CD4-positive, alpha-beta memory T cell (primary cell): ENCODE data around the gene FMO5. TPM values are rescaled to one million over a fixed set of nuclear protein-coding genes. Genes with fewer than 3 reads are reported as not detected.

Experiments
- CTCF ChIA-PET: fragments of 350-600 bp; sonication (Branson Sonifier 250); formaldehyde crosslinking; loops from one replicate; lab custom pipeline; 2021; ENCODE audit warnings: inconsistent platforms; ENCODE audit not compliant: partially characterized antibody; lab: Charles Lee
- POLR2A ChIA-PET: fragments of 350-600 bp; sonication (Branson Sonifier 250); formaldehyde crosslinking; loops from one replicate; lab custom pipeline; 2021; ENCODE audit not compliant: partially characterized antibody; lab: Charles Lee
- DNase-seq, 5 donors: peaks; one replicate each; pipeline versions ENCODE4 v3.0.0 to v3.0.0-alpha.2; 2020 to 2022; ENCODE audit warnings: mixed read lengths in 1 of 5
- H3K27ac ChIP-seq: one replicate; pipeline ENCODE4 v1.7.0; 2013; ENCODE audit warnings: low read depth, low read length
- H3K27me3 ChIP-seq: 2 replicates; pipeline ENCODE4 v1.7.0; 2013; ENCODE audit warnings: mild to moderate bottlenecking, low read length, moderate library complexity; ENCODE audit not compliant: insufficient read depth
- H3K36me3 ChIP-seq: 2 replicates; pipeline ENCODE4 v1.7.0; 2013; ENCODE audit warnings: mild to moderate bottlenecking, low read length, moderate library complexity; ENCODE audit not compliant: insufficient read depth
- H3K4me1 ChIP-seq: 2 replicates; pipeline ENCODE4 v1.7.0; 2013; ENCODE audit warnings: mild to moderate bottlenecking, low read length, moderate library complexity; ENCODE audit not compliant: insufficient read depth
- H3K4me3 ChIP-seq, 2 donors: one replicate each; pipeline ENCODE4 v1.7.0; 2013; ENCODE audit warnings: low read length in 2 of 2, mild to moderate bottlenecking in 1 of 2
- H3K9me3 ChIP-seq, 2 donors: one replicate each; pipeline ENCODE4 v1.7.0; 2013; ENCODE audit warnings: low read length in 2 of 2, control low read depth in 1 of 2; ENCODE audit not compliant: control insufficient read depth in 1 of 2
- H3K27ac Mint-ChIP-seq, 7 donors: one replicate each; pipeline ENCODE4 v1.8.0; 2020 to 2021; ENCODE audit warnings: mixed read lengths in 7 of 7, mild to moderate bottlenecking in 6 of 7, inconsistent platforms in 3 of 7, moderate library complexity in 3 of 7
- H3K27me3 Mint-ChIP-seq, 2 donors: one replicate each; pipeline ENCODE4 v1.8.0; 2020 to 2021; ENCODE audit warnings: mixed read lengths in 2 of 2
- H3K36me3 Mint-ChIP-seq, 2 donors: one replicate each; pipeline ENCODE4 v1.8.0; 2020 to 2021; ENCODE audit warnings: mixed read lengths in 2 of 2, inconsistent platforms in 1 of 2, mild to moderate bottlenecking in 1 of 2
- H3K4me1 Mint-ChIP-seq, 4 donors: one replicate each; pipeline ENCODE4 v1.8.0; 2020 to 2021; ENCODE audit warnings: mixed read lengths in 4 of 4, mild to moderate bottlenecking in 1 of 4
- H3K4me3 Mint-ChIP-seq, 8 donors: one replicate each; pipeline ENCODE4 v1.8.0; 2020 to 2021; ENCODE audit warnings: mixed read lengths in 8 of 8, mild to moderate bottlenecking in 7 of 8, moderate library complexity in 6 of 8, inconsistent platforms in 3 of 8
- H3K9me3 Mint-ChIP-seq, 8 donors: one replicate each; pipeline ENCODE4 v1.8.0; 2020 to 2021; ENCODE audit warnings: mixed read lengths in 8 of 8, mild to moderate bottlenecking in 5 of 8, inconsistent platforms in 3 of 8, moderate library complexity in 1 of 8
- intact Hi-C: fragments of 100-400 bp; cut with micrococcal nuclease; formaldehyde crosslinking; loops from one replicate; pipeline ENCODE4 v1.15.1; 2023
- polyA plus RNA-seq, 2 donors: library from polyadenylated mRNA; unstranded; fragments of 300-500 nt; fragmentation: Illumina TruSeq; gene quantifications; one replicate each; pipeline ENCODE4 v1.2.3, GENCODE V29; 2021
- total RNA-seq, 2 experiments: library from RNA; stranded (reverse); gene quantifications; one replicate each; pipeline ENCODE4 v1.2.3, GENCODE V29; 2021

FMO5 gene
- total and polyA plus RNA-seq, 4 experiments from 2014 or later, result 1.0 to 1.5 (median 1.4) TPM

- H3K9me3 Mint-ChIP-seq, result no peaks in the 10 kb centered on the region
- no peaks in the 10 kb centered on the region for H3K27me3 Mint-ChIP-seq
- no peaks in the 10 kb centered on the region for H3K27me3 ChIP-seq
- no peak overlapping the region for H3K4me3 Mint-ChIP-seq
- H3K4me1 Mint-ChIP-seq, result peaks cover 0 to 1% (median 0%) of the 10 kb centered on the region in 4 donors
- H3K4me3 ChIP-seq, result no peak overlapping the region
- CTCF ChIA-PET, result no interaction called here
- peak overlapping the region in 2 of 7 donors; percentile 65 to 68 for H3K27ac Mint-ChIP-seq
- DNase-seq, result no peak
- intact Hi-C loops, result no loop called here
- POLR2A ChIA-PET, result no interaction called here
- H3K27ac ChIP-seq, result no peak overlapping the region
- peaks cover 68 to 83% of the 10 kb centered on the region in 2 donors for H3K36me3 Mint-ChIP-seq
- H3K36me3 ChIP-seq, result peaks cover 24% of the 10 kb centered on the region
- no peaks in the 10 kb centered on the region for H3K9me3 ChIP-seq
- no peaks in the 10 kb centered on the region for H3K4me1 ChIP-seq
These were observed 39.1 kb upstream of the FMO5 start for GRCh38 chr1:147264158-147264768.

GRCh38 chr1:147260956-147261355 is 35.8 kb upstream of the FMO5 start:
- H3K27ac Mint-ChIP-seq, result no peak overlapping the region
- no peak overlapping the region for H3K4me3 ChIP-seq
- no peaks in the 10 kb centered on the region for H3K27me3 Mint-ChIP-seq
- ChIA-PET POLR2A (no interaction called here), CTCF (interaction anchor here (0.7 to 1.7 kb wide), 2 partner anchors 13 to 42 kb away, joined by 3 to 4 read pairs; no protein-coding TSS in a partner anchor)
- no peaks in the 10 kb centered on the region for H3K9me3 ChIP-seq
- H3K4me1 Mint-ChIP-seq, result peaks cover 0 to 4% (median 1%) of the 10 kb centered on the region in 4 donors
- H3K27me3 ChIP-seq, result no peaks in the 10 kb centered on the region
- intact Hi-C loops, result no loop called here
- H3K4me3 Mint-ChIP-seq, result no peak overlapping the region
- peaks cover 26% of the 10 kb centered on the region for H3K36me3 ChIP-seq
- no peaks in the 10 kb centered on the region for H3K9me3 Mint-ChIP-seq
- H3K36me3 Mint-ChIP-seq, result peaks cover 51 to 63% of the 10 kb centered on the region in 2 donors
- no peaks in the 10 kb centered on the region for H3K4me1 ChIP-seq
- no peak overlapping the region for H3K27ac ChIP-seq
- DNase-seq, result no peak

GRCh38 chr1:147252540-147252939 is 27.4 kb upstream of the FMO5 start:
- no peaks in the 10 kb centered on the region for H3K9me3 ChIP-seq
- H3K27ac ChIP-seq, result no peak overlapping the region
- ChIA-PET POLR2A (no interaction called here), CTCF (interaction anchor here (2.2 kb wide), 1 partner anchor 9 kb away, joined by 10 read pairs; no protein-coding TSS in a partner anchor)
- H3K27me3 Mint-ChIP-seq, result no peaks in the 10 kb centered on the region
- H3K36me3 Mint-ChIP-seq, result peaks cover 23 to 30% of the 10 kb centered on the region in 2 donors
- H3K4me1 Mint-ChIP-seq, result peaks cover 14 to 36% (median 21%) of the 10 kb centered on the region in 4 donors
- intact Hi-C loops, result no loop called here
- H3K27ac Mint-ChIP-seq, result no peak overlapping the region
- no peak for DNase-seq
- peaks cover 4% of the 10 kb centered on the region for H3K4me1 ChIP-seq
- no peak overlapping the region for H3K4me3 Mint-ChIP-seq
- no peaks in the 10 kb centered on the region for H3K9me3 Mint-ChIP-seq
- H3K4me3 ChIP-seq, result no peak overlapping the region
- H3K36me3 ChIP-seq, result no peaks in the 10 kb centered on the region
- H3K27me3 ChIP-seq, result no peaks in the 10 kb centered on the region

GRCh38 chr1:147247656-147248238 is 22.6 kb upstream of the FMO5 start:
- DNase-seq, result no peak
- POLR2A ChIA-PET, result no interaction called here
- Mint-ChIP-seq H3K27ac (no peak overlapping the region), H3K36me3 (peaks cover 3 to 4% of the 10 kb centered on the region in 2 donors), H3K9me3 (no peaks in the 10 kb centered on the region), H3K27me3 (no peaks in the 10 kb centered on the region), H3K4me1 (peaks cover 39 to 64% (median 48%) of the 10 kb centered on the region in 4 donors), H3K4me3 (no peak overlapping the region)
- Histone ChIP-seq H3K27ac (no peak overlapping the region), H3K36me3 (no peaks in the 10 kb centered on the region), H3K4me1 (peaks cover 35% of the 10 kb centered on the region), H3K27me3 (no peaks in the 10 kb centered on the region), H3K9me3 (no peaks in the 10 kb centered on the region), H3K4me3 (no peak overlapping the region)
- intact Hi-C loops, result no loop called here
- CTCF ChIA-PET, result no interaction called here

- Histone ChIP-seq H3K27me3 (no peaks in the 10 kb centered on the region), H3K36me3 (no peaks in the 10 kb centered on the region), H3K4me3 (no peak overlapping the region), H3K9me3 (no peaks in the 10 kb centered on the region), H3K27ac (no peak overlapping the region), H3K4me1 (peaks cover 38% of the 10 kb centered on the region)
- Mint-ChIP-seq H3K36me3 (peaks cover 0 to 4% of the 10 kb centered on the region in 2 donors), H3K27ac (peak overlapping the region in 1 of 7 donors; percentile 13), H3K9me3 (no peaks in the 10 kb centered on the region), H3K27me3 (no peaks in the 10 kb centered on the region), H3K4me1 (peaks cover 40 to 68% (median 49%) of the 10 kb centered on the region in 4 donors), H3K4me3 (peak overlapping the region in 1 of 8 donors; percentile 24)
- intact Hi-C loops, result no loop called here
- DNase-seq, result no peak
- ChIA-PET CTCF (no interaction called here), POLR2A (no interaction called here)
These were observed 21.9 kb upstream of the FMO5 start for GRCh38 chr1:147246910-147247655.

GRCh38 chr1:147246044-147246690 is 21.0 kb upstream of the FMO5 start:
- no peak for DNase-seq
- peak overlapping the region in 2 of 8 donors; percentile 3 to 12 for H3K4me3 Mint-ChIP-seq
- Histone ChIP-seq H3K27me3 (no peaks in the 10 kb centered on the region), H3K27ac (no peak overlapping the region), H3K4me1 (peaks cover 39% of the 10 kb centered on the region), H3K4me3 (no peak overlapping the region), H3K36me3 (no peaks in the 10 kb centered on the region), H3K9me3 (no peaks in the 10 kb centered on the region)
- peaks cover 41 to 70% (median 48%) of the 10 kb centered on the region in 4 donors for H3K4me1 Mint-ChIP-seq
- ChIA-PET CTCF (no interaction called here), POLR2A (no interaction called here)
- no peaks in the 10 kb centered on the region for H3K9me3 Mint-ChIP-seq
- peaks cover 0 to 4% of the 10 kb centered on the region in 2 donors for H3K36me3 Mint-ChIP-seq
- no peak overlapping the region for H3K27ac Mint-ChIP-seq
- intact Hi-C loops, result no loop called here
- no peaks in the 10 kb centered on the region for H3K27me3 Mint-ChIP-seq

- H3K9me3 ChIP-seq, result no peaks in the 10 kb centered on the region
- H3K27me3 ChIP-seq, result no peaks in the 10 kb centered on the region
- peaks cover 40 to 70% (median 46%) of the 10 kb centered on the region in 4 donors for H3K4me1 Mint-ChIP-seq
- H3K27me3 Mint-ChIP-seq, result no peaks in the 10 kb centered on the region
- H3K4me3 Mint-ChIP-seq, result peak overlapping the region in 3 of 8 donors; percentile 3 to 14 (median 12)
- ChIA-PET POLR2A (no interaction called here), CTCF (no interaction called here)
- peaks cover 0 to 4% of the 10 kb centered on the region in 2 donors for H3K36me3 Mint-ChIP-seq
- H3K4me1 ChIP-seq, result peaks cover 39% of the 10 kb centered on the region
- no peak overlapping the region for H3K27ac ChIP-seq
- no peaks in the 10 kb centered on the region for H3K36me3 ChIP-seq
- H3K9me3 Mint-ChIP-seq, result no peaks in the 10 kb centered on the region
- intact Hi-C loops, result no loop called here
- H3K4me3 ChIP-seq, result no peak overlapping the region
- DNase-seq, result no peak
- no peak overlapping the region for H3K27ac Mint-ChIP-seq
These were observed 20.5 kb upstream of the FMO5 start for GRCh38 chr1:147245586-147246021.
